Measurements from ENCODE around the gene POR.

DNA sequence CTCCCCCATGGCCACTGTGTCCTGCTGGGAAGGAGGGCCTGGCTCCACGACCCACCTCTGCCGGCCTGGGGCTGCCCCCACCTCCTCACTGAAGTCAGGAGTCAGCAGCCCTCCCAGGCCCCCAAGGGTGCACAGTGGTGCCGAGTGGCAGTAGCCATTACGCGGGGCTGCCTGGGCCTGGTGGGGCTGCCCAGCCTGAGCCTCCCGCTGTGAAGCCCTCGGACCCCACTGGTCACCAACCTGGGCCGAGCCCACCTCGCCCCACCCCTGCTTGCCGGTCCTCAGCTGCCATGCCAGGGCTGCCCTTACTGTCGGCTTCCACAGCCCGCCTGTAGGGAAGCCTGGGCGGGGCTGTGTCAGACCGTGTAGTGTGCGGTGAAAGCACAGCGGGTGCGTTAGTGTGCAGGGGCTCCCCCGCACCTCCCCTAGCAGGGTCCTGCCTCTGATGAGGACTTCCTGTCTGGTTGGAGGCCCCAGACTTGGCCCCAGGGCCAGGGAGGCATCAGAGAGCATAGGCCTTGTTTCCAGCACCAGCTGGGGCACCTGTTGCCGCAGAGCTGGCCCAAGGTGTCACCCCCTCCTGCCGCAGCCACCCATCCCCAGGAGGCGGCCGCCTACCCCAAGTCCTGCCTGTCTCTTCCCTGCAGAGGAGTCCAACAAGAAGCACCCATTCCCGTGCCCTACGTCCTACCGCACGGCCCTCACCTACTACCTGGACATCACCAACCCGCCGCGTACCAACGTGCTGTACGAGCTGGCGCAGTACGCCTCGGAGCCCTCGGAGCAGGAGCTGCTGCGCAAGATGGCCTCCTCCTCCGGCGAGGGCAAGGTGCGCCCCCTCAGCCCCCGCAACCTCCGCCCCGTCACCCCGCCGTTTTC is 69.4 kb downstream of the POR start:
- TF ChIP-seq, protein P1, sequence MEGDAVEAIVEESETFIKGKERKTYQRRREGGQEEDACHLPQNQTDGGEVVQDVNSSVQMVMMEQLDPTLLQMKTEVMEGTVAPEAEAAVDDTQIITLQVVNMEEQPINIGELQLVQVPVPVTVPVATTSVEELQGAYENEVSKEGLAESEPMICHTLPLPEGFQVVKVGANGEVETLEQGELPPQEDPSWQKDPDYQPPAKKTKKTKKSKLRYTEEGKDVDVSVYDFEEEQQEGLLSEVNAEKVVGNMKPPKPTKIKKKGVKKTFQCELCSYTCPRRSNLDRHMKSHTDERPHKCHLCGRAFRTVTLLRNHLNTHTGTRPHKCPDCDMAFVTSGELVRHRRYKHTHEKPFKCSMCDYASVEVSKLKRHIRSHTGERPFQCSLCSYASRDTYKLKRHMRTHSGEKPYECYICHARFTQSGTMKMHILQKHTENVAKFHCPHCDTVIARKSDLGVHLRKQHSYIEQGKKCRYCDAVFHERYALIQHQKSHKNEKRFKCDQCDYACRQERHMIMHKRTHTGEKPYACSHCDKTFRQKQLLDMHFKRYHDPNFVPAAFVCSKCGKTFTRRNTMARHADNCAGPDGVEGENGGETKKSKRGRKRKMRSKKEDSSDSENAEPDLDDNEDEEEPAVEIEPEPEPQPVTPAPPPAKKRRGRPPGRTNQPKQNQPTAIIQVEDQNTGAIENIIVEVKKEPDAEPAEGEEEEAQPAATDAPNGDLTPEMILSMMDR (IDR thresholded peaks at IDR 0.05): no peak
- no peak for TF ChIP-seq POLR2A (IDR thresholded peaks at IDR 0.05)
